HepG2 (cell line): ENCODE measurements around the gene OPRL1. TPM values are rescaled to one million over a fixed set of nuclear protein-coding genes. Genes with fewer than 3 reads are reported as not detected.
A peak's percentile ranks its signal among the peaks of the same experiment; 100 is the strongest.

ENCODE experiments used
- ATAC-seq: fragments of 200-7000 bp; cut with Tn5 transposase; 3 replicates; pipeline ENCODE4 v1.9.1; 2020; ENCODE audit warnings: mild to moderate bottlenecking, moderate library complexity
- BruUV-seq: library from RNA; stranded (reverse); fragments of 400-500 nt; replicated peaks from 2 replicates; lab custom pipeline; 2021; lab: Mats Ljungman, UMichigan
- CTCF ChIA-PET: fragments of 300-600 bp; formaldehyde crosslinking; extraction: SDS; loops from one replicate; lab custom pipeline; 2021; ENCODE audit warnings: low total read pairs, inconsistent platforms, low intra/inter-chr PET ratio; lab: Yijun Ruan, JAX
- POLR2A ChIA-PET: fragments of 350-600 bp; sonication (Branson Sonifier 250); formaldehyde crosslinking; loops from one replicate; lab custom pipeline; 2020; ENCODE audit warnings: antibody characterized with exemption, inconsistent platforms; lab: Yijun Ruan, JAX
- DNase-seq: peaks from one replicate; pipeline ENCODE4 v3.0.0-alpha.2; 2015; ENCODE audit warnings: low spot score
- FAIRE-seq: peaks from 3 replicates; lab custom pipeline; 2011; peaks lifted over from hg19 to GRCh38; lab: Jason Lieb, UNC
- H2AFZ ChIP-seq: one replicate; pipeline ENCODE4 v1.6.1; 2011; ENCODE audit warnings: low read length, inconsistent platforms
- H3K27ac ChIP-seq: fragments of 300-600 bp; 3 replicates; pipeline ENCODE4 v1.8.0; 2011; ENCODE audit warnings: mixed run types, mild to moderate bottlenecking, mixed read lengths, low read length, inconsistent platforms; ENCODE audit not compliant: insufficient read depth; ENCODE audit errors: extremely low read length
- H3K27me3 ChIP-seq, 2 experiments: fragments of 200-600 bp in 1 of 2; 2 replicates in 1 of 2; 3 replicates in 1 of 2; pipeline versions ENCODE4 v1.6.0 to v1.8.0; 2011; ENCODE audit warnings: low read length in 2 of 2, mild to moderate bottlenecking in 2 of 2, moderate library complexity in 2 of 2, inconsistent platforms in 1 of 2; ENCODE audit not compliant: insufficient read depth in 2 of 2, control insufficient read depth in 1 of 2
- H3K36me3 ChIP-seq, 2 experiments: fragments of 200-600 bp in 1 of 2; replicated peaks in 1 of 2; 2 replicates in 1 of 2; 3 replicates in 1 of 2; pipeline versions ENCODE4 v1.5.1 to v1.8.0; 2011; ENCODE audit warnings: low read length in 2 of 2, inconsistent platforms in 1 of 2; ENCODE audit not compliant: insufficient read depth in 2 of 2, control insufficient read depth in 1 of 2
- H3K4me1 ChIP-seq: 2 replicates; pipeline ENCODE4 v1.5.1; 2012; ENCODE audit warnings: low read length, inconsistent platforms; ENCODE audit not compliant: insufficient read depth
- H3K4me2 ChIP-seq: 2 replicates; pipeline ENCODE4 v1.6.0; 2011; ENCODE audit warnings: low read depth, low read length, inconsistent platforms
- H3K4me3 ChIP-seq, 3 experiments: fragments of 200-600 bp in 1 of 3; sonication (generic), shearing (Covaris generic) in 1 of 3; replicated peaks in 1 of 3; 2 replicates each; pipeline ENCODE4 v1.5.1; 2011 to 2016; ENCODE audit warnings: low read length in 3 of 3, inconsistent platforms in 2 of 3, low read depth in 2 of 3, mild to moderate bottlenecking in 2 of 3, control low read depth in 1 of 3, mixed read lengths in 1 of 3; ENCODE audit not compliant: insufficient read depth in 1 of 3
- H3K79me2 ChIP-seq: one replicate; pipeline ENCODE4 v1.6.1; 2011; ENCODE audit warnings: low read length, inconsistent platforms; ENCODE audit not compliant: insufficient read depth
- H3K9ac ChIP-seq: 2 replicates; pipeline ENCODE4 v1.6.0; 2011; ENCODE audit warnings: mild to moderate bottlenecking, low read depth, low read length, inconsistent platforms; ENCODE audit not compliant: insufficient read depth
- H3K9me3 ChIP-seq: 2 replicates; pipeline ENCODE4 v1.5.1; 2012; ENCODE audit warnings: mild to moderate bottlenecking, low read length
- H4K20me1 ChIP-seq: 2 replicates; pipeline ENCODE4 v1.6.0; 2011; ENCODE audit warnings: inconsistent platforms, mild to moderate bottlenecking, low read length, moderate library complexity; ENCODE audit not compliant: insufficient read depth
- ISX ChIP-seq: sonication (generic); formaldehyde crosslinking; conservative IDR thresholded peaks from 2 replicates; pipeline ENCODE4 v1.5.0; 2020; ENCODE audit warnings: missing genetic modification reagents
- LRRFIP1 ChIP-seq: sonication (generic); formaldehyde crosslinking; conservative IDR thresholded peaks from 2 replicates; pipeline ENCODE4 v1.4.0; 2020; ENCODE audit warnings: missing genetic modification reagents
- MAFF ChIP-seq: IDR thresholded peaks from 2 replicates; pipeline ENCODE4 v1.6.1; 2011; ENCODE audit warnings: low read depth, low read length, improper control_type of control experiment
- NFYB ChIP-seq: sonication (generic); formaldehyde crosslinking; IDR thresholded peaks from 2 replicates; pipeline ENCODE4 v1.4.0; 2020; ENCODE audit warnings: missing genetic modification reagents
- ZBTB42 ChIP-seq: sonication (generic); formaldehyde crosslinking; IDR thresholded peaks from 2 replicates; pipeline ENCODE4 v1.5.0; 2020; ENCODE audit warnings: mild to moderate bottlenecking, missing genetic modification reagents
- ZBTB46 ChIP-seq: sonication (generic); formaldehyde crosslinking; IDR thresholded peaks from 2 replicates; pipeline ENCODE4 v1.4.0; 2020; ENCODE audit warnings: mild to moderate bottlenecking, missing genetic modification reagents, borderline replicate concordance
- ZNF292 ChIP-seq: sonication (generic); formaldehyde crosslinking; IDR thresholded peaks from 2 replicates; pipeline ENCODE4 v1.8.1; 2022; ENCODE audit warnings: mild to moderate bottlenecking, low read depth, missing genetic modification reagents, borderline replicate concordance
- ZNF326 ChIP-seq: sonication (generic); formaldehyde crosslinking; IDR thresholded peaks from 2 replicates; pipeline ENCODE4 v1.4.0; 2020; ENCODE audit warnings: missing genetic modification reagents, borderline replicate concordance
- ZNF510 ChIP-seq: sonication (generic); formaldehyde crosslinking; IDR thresholded peaks from 2 replicates; pipeline ENCODE4 v1.4.0; 2020; ENCODE audit warnings: low read depth, mild to moderate bottlenecking, missing genetic modification reagents
- ZSCAN9 ChIP-seq: IDR thresholded peaks from 2 replicates; pipeline ENCODE4 v1.6.1; 2016; ENCODE audit warnings: borderline replicate concordance
- WGBS: methylation state at CpG from one replicate; pipeline ENCODE4 v1.1.6; 2017; ENCODE audit warnings: low lambda C conversion rate; 5-methylcytosine and 5-hydroxymethylcytosine counted together
- in situ Hi-C: cut with HindIII; loops from 2 replicates; pipeline ENCODE4 v1.10.0; 2017; ENCODE audit warnings: low pct_unique_long_range_greater_than_20kb; ENCODE audit not compliant: extremely low pct_ligation_motif_present
- intact Hi-C: fragments of 100-400 bp; cut with micrococcal nuclease; formaldehyde crosslinking; loops from one replicate; pipeline ENCODE4 v1.10.0; 2022; ENCODE audit not compliant: unreplicated experiment
- polyA plus RNA-seq, 8 experiments: library from polyadenylated mRNA; depleted of rRNA in 3 of 8; stranded (reverse) in 7 of 8; unstranded in 1 of 8; fragments of >200 nt; fragmentation: Illumina TruSeq in 4 of 8; extraction: Trizol in 4 of 8; gene quantifications; 2 replicates each; pipeline versions ENCODE4 v1.2.1 to v1.2.3, GENCODE V29; 2011 to 2016; ENCODE audit warnings: low read depth in 4 of 8, missing spikeins in 1 of 8, mixed read lengths in 1 of 8; ENCODE audit not compliant: insufficient read depth in 1 of 8
- total RNA-seq, 5 experiments: library from RNA; depleted of rRNA; stranded (reverse); fragments of >200 nt; fragmentation: Illumina TruSeq; extraction: Trizol; gene quantifications; 2 replicates each; pipeline ENCODE4 v1.2.3, GENCODE V29; 2016; ENCODE audit warnings: low read depth in 1 of 5
- TF ChIP-seq, protein P1 (sequence below): IDR thresholded peaks from 2 replicates; pipeline ENCODE4 v1.6.1; 2016; ENCODE audit warnings: missing genetic modification reagents, missing compliant biosample characterization

Gene OPRL1
- total and polyA plus RNA-seq, 2 of the 13 experiments (the other 11 are each of a cell fraction or from before 2014, with no cell fraction given) = 0.35 to 0.71 TPM

- TF ChIP-seq MAFF = 0 out of 2 replicates have a peak, but pooled peaks have one; percentile 7
- TF ChIP-seq, protein P1, sequence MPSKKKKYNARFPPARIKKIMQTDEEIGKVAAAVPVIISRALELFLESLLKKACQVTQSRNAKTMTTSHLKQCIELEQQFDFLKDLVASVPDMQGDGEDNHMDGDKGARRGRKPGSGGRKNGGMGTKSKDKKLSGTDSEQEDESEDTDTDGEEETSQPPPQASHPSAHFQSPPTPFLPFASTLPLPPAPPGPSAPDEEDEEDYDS = peak; percentile 29; the same call in 1 of the 2 replicates
Observed at GRCh38 chr20:64039293-64040160, 40.4 kb upstream of the OPRL1 start (continued).

DNA sequence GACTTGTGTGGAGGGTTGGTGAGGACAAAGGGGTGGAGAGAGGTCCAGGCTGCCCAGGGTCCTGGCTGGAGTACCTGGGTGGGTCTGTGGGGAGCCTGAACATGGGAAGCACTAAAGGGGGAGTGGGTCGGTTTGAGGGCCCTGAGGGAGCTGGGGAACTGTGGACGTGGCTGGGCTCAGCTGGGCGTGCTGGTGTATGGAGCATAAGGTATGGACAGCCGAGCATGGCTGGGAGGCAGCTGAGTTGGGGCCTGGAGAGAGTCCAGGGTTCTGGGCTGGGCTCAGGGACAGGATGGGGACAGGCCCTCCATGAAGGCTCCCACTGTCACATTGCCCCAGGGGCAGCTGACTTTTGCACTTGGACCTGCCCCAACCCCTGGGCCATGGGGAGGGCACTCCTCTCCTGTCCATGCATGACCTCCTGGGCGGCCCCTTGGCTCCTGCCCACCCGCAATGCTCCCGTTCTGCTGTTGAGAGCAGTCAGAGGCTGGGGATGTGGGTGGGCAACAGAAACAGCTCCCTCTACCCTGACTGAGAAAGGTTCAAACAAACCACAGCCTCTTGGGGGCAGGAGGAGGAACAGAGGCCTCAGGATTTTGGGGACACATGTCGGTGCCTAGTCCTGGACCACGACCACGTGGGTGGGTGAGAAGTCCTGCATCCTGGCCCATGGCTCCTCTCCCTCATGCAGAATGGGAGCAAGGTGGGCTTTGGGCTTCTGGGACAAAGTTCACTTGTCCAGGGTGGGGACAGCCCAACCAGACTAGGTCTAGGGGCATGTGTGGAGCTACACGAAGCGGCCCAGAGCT, 39.4 kb upstream of the OPRL1 start:
- CTCF ChIA-PET = no interaction called here
- H3K36me3 ChIP-seq = no peaks in the 10 kb centered on the region
- intact Hi-C loops = no loop called here
- peak overlapping the region; percentile 94 for H3K4me2 ChIP-seq
- peak overlapping the region; percentile 86 for H3K9ac ChIP-seq
- BruUV-seq = no TSS peak
- peaks cover 76% of the 10 kb centered on the region for H3K4me1 ChIP-seq
- FAIRE-seq (no peak), DNase-seq (no peak), ATAC-seq (peak; percentile 30)
- no peaks in the 10 kb centered on the region for H3K27me3 ChIP-seq
- POLR2A ChIA-PET = interaction anchor here (1.0 to 10.1 kb wide), 5 partner anchors 13 to 67 kb away, joined by 3 to 252 read pairs (median 39); partner anchors contain the start of genes PRPF6, SAMD10, SOX18 and TCEA2
- H3K79me2 ChIP-seq = peaks cover 18% of the 10 kb centered on the region
- no peak overlapping the region for H2AFZ ChIP-seq
- peak overlapping the region; percentile 45 for H3K27ac ChIP-seq
- in situ Hi-C loops = no loop called here
- H3K9me3 ChIP-seq = no peaks in the 10 kb centered on the region
- H4K20me1 ChIP-seq = no peaks in the 10 kb centered on the region
- 22% methylated on average over 12 of the region's 12 CpGs for WGBS
- peak overlapping the region; percentile 3 to 89 (median 89); a peak in 5 of 6 replicates for H3K4me3 ChIP-seq
- peak; percentile 66 for TF ChIP-seq ZNF326
- no peak for TF ChIP-seq ZNF292 (CRISPR knock-in tag)
- peak; percentile 5; the same call in 1 of the 2 replicates for TF ChIP-seq ZSCAN9 (CRISPR knock-in tag)
- 0 out of 2 replicates have a peak, but pooled peaks have one; percentile 6 for TF ChIP-seq ZNF510 (CRISPR knock-in tag)
- TF ChIP-seq ZBTB46 (CRISPR knock-in tag) = peak; percentile 77; the same call in 1 of the 2 replicates
- peak; percentile 79; the same call in 1 of the 2 replicates for TF ChIP-seq ZBTB42 (CRISPR knock-in tag)
- 0 out of 2 replicates have a peak, but pooled peaks have one; percentile 63 for TF ChIP-seq LRRFIP1
- TF ChIP-seq ISX (CRISPR knock-in tag) = no peak
- peak; percentile 6; the same call in 1 of the 2 replicates for TF ChIP-seq NFYB (CRISPR knock-in tag)
